Measurements from ENCODE around the gene KIF26B. TPM values are rescaled to one million over a fixed set of nuclear protein-coding genes. Genes with fewer than 3 reads are reported as not detected.

KIF26B gene
- total RNA-seq, 1 experiment from 2014 or later, result 1.6 TPM

DNA sequence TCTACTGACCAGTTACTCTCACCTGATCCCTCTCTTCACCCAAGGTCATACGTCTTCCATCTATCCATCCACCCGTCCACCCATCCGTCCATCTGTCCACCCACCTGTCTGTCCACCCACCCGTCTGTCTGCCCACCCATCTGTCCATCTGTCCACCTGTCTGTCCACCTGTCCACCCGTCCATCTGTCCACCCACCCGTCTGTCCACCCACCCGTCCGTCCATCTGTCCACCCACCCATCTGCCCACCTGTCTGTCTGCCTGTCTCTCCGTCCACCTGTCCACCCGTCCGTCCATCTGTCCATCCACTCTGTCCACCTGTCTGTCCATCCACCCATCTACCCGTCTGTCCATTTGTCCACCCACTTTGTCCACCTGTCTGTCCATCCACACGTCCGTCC, 11.8 kb upstream of the KIF26B start:
- TF ChIP-seq, protein P1, sequence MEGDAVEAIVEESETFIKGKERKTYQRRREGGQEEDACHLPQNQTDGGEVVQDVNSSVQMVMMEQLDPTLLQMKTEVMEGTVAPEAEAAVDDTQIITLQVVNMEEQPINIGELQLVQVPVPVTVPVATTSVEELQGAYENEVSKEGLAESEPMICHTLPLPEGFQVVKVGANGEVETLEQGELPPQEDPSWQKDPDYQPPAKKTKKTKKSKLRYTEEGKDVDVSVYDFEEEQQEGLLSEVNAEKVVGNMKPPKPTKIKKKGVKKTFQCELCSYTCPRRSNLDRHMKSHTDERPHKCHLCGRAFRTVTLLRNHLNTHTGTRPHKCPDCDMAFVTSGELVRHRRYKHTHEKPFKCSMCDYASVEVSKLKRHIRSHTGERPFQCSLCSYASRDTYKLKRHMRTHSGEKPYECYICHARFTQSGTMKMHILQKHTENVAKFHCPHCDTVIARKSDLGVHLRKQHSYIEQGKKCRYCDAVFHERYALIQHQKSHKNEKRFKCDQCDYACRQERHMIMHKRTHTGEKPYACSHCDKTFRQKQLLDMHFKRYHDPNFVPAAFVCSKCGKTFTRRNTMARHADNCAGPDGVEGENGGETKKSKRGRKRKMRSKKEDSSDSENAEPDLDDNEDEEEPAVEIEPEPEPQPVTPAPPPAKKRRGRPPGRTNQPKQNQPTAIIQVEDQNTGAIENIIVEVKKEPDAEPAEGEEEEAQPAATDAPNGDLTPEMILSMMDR (IDR thresholded peaks at IDR 0.05; ENCODE audit: unreplicated experiment), result no peak
- BruUV-seq (replicated peaks), result no TSS peak
- Mint-ChIP-seq H3K4me1 (ENCODE audit: insufficient read depth, unreplicated experiment) (no peaks in the 10 kb centered on the region), H3K9me3 (ENCODE audit: unreplicated experiment) (no peaks in the 10 kb centered on the region), H3K36me3 (ENCODE audit: insufficient read depth, unreplicated experiment) (no peaks in the 10 kb centered on the region), H3K27me3 (ENCODE audit: insufficient read depth, unreplicated experiment) (peaks cover 46% of the 10 kb centered on the region), H3K27ac (ENCODE audit: low read depth, unreplicated experiment) (no peak overlapping the region), H3K4me3 (ENCODE audit: unreplicated experiment) (no peak overlapping the region)
- no peak for DNase-seq (ENCODE audit: unreplicated experiment)
- CTCF ChIA-PET, result interaction anchor here (0.6 to 5.1 kb wide), 4 partner anchors 10 to 1138 kb away, joined by 3 to 46 read pairs (median 4); no protein-coding TSS in a partner anchor
- intact Hi-C loops (cut with micrococcal nuclease), result no loop called here
- POLR2A ChIA-PET, result no interaction called here

- no TSS peak for BruUV-seq (replicated peaks)
- CTCF ChIA-PET, result interaction anchor here (0.6 to 5.1 kb wide), 6 partner anchors 9 to 1349 kb away, joined by 4 to 46 read pairs (median 5); no protein-coding TSS in a partner anchor
- intact Hi-C loops (cut with micrococcal nuclease), result no loop called here
Observed at GRCh38 chr1:245143849-245144248, 10.9 kb upstream of the KIF26B start.

GRCh38 chr1:245148069-245148468, 6.7 kb upstream of the KIF26B start:
- ChIA-PET CTCF (interaction anchor here (0.5 to 6.9 kb wide), 7 partner anchors 8 to 1559 kb away, joined by 3 to 91 read pairs (median 3); no protein-coding TSS in a partner anchor), POLR2A (no interaction called here)
- DNase-seq (ENCODE audit: unreplicated experiment), result no peak
- intact Hi-C loops (cut with micrococcal nuclease), result no loop called here
- H3K36me3 Mint-ChIP-seq (ENCODE audit: insufficient read depth, unreplicated experiment), result no peaks in the 10 kb centered on the region
- H3K27me3 Mint-ChIP-seq (ENCODE audit: insufficient read depth, unreplicated experiment), result peaks cover 64% of the 10 kb centered on the region
- H3K27ac Mint-ChIP-seq (ENCODE audit: low read depth, unreplicated experiment), result no peak overlapping the region
- H3K4me3 Mint-ChIP-seq (ENCODE audit: unreplicated experiment), result no peak overlapping the region
- no TSS peak for BruUV-seq (replicated peaks)
- TF ChIP-seq, protein P1 (IDR thresholded peaks at IDR 0.05; ENCODE audit: unreplicated experiment), result no peak
- no peaks in the 10 kb centered on the region for H3K9me3 Mint-ChIP-seq (ENCODE audit: unreplicated experiment)
- no peaks in the 10 kb centered on the region for H3K4me1 Mint-ChIP-seq (ENCODE audit: insufficient read depth, unreplicated experiment)

More at GRCh38 chr1:245143849-245144248, 10.9 kb upstream of the KIF26B start:
- Mint-ChIP-seq H3K27ac (ENCODE audit: low read depth, unreplicated experiment) (no peak overlapping the region), H3K4me3 (ENCODE audit: unreplicated experiment) (no peak overlapping the region), H3K27me3 (ENCODE audit: insufficient read depth, unreplicated experiment) (peaks cover 46% of the 10 kb centered on the region), H3K36me3 (ENCODE audit: insufficient read depth, unreplicated experiment) (no peaks in the 10 kb centered on the region), H3K4me1 (ENCODE audit: insufficient read depth, unreplicated experiment) (no peaks in the 10 kb centered on the region), H3K9me3 (ENCODE audit: unreplicated experiment) (no peaks in the 10 kb centered on the region)
- TF ChIP-seq, protein P1 (IDR thresholded peaks at IDR 0.05; ENCODE audit: unreplicated experiment), result no peak
- POLR2A ChIA-PET, result interaction anchor here (1.4 kb wide), 1 partner anchor 861 kb away, joined by 3 read pairs; no protein-coding TSS in a partner anchor
- no peak for DNase-seq (ENCODE audit: unreplicated experiment)

GRCh38 chr1:245148861-245149260, 5.9 kb upstream of the KIF26B start:
- peaks cover 56% of the 10 kb centered on the region for H3K27me3 Mint-ChIP-seq (ENCODE audit: insufficient read depth, unreplicated experiment)
- DNase-seq (ENCODE audit: unreplicated experiment), result no peak
- no peaks in the 10 kb centered on the region for H3K9me3 Mint-ChIP-seq (ENCODE audit: unreplicated experiment)
- POLR2A ChIA-PET, result interaction anchor here (1.7 kb wide), 1 partner anchor 64 kb away, joined by 6 read pairs; no protein-coding TSS in a partner anchor
- H3K4me3 Mint-ChIP-seq (ENCODE audit: unreplicated experiment), result no peak overlapping the region
- intact Hi-C loops (cut with micrococcal nuclease), result no loop called here
- TF ChIP-seq, protein P1 (IDR thresholded peaks at IDR 0.05; ENCODE audit: unreplicated experiment), result no peak
- CTCF ChIA-PET, result interaction anchor here (0.5 to 10.0 kb wide), 18 partner anchors 8 to 1513 kb away, joined by 3 to 131 read pairs (median 3); no protein-coding TSS in a partner anchor
- H3K27ac Mint-ChIP-seq (ENCODE audit: low read depth, unreplicated experiment), result no peak overlapping the region
- BruUV-seq (replicated peaks), result no TSS peak
- peaks cover 4% of the 10 kb centered on the region for H3K4me1 Mint-ChIP-seq (ENCODE audit: insufficient read depth, unreplicated experiment)
- H3K36me3 Mint-ChIP-seq (ENCODE audit: insufficient read depth, unreplicated experiment), result no peaks in the 10 kb centered on the region
